ENCODE results near the gene RNF169. TPM values are rescaled to one million over a fixed set of nuclear protein-coding genes. Genes with fewer than 3 reads are reported as not detected.

The RNF169 gene
- 10 to 100 TPM; 10.3 to 11.6 TPM for total RNA-seq
- long read RNA-seq, partial matches to known transcripts, result 0 of 5 reads
- long read RNA-seq, other reads (novel, unspliced or antisense), result 5 of 5 reads

GRCh38 chr11:74748211-74749126, at the start of gene RNF169:
Gene RNF169, plus strand, starts transcription at chr11:74748849. Its CDS starts 32 bp downstream, at chr11:74748881.
- ATAC-seq, result peak; percentile 100

GRCh38 chr11:74699615-74700396, 48.8 kb upstream of the RNF169 start:
- ATAC-seq, result no peak
- DNase-seq, result no peak
- intact Hi-C loops (cut with DNase I), result no loop called here

More at GRCh38 chr11:74748211-74749126, at the start of gene RNF169:
- intact Hi-C loops (cut with DNase I), result no loop called here
- peak; percentile 95 for DNase-seq

GRCh38 chr11:74701351-74701750, 47.3 kb upstream of the RNF169 start:
- intact Hi-C loops (cut with DNase I), result no loop called here
- DNase-seq (no peak), ATAC-seq (no peak)

- ATAC-seq (peak; percentile 59 to 72), DNase-seq (peak; percentile 61)
- intact Hi-C loops (cut with DNase I), result no loop called here
Observed at GRCh38 chr11:74702383-74703007, 46.2 kb upstream of the RNF169 start.

- ATAC-seq, result no peak
- intact Hi-C loops (cut with DNase I), result no loop called here
- no peak for DNase-seq
Observed at GRCh38 chr11:74703211-74703610, 45.4 kb upstream of the RNF169 start.

- intact Hi-C loops (cut with DNase I), result no loop called here
- ATAC-seq (no peak), DNase-seq (no peak)
Observed at GRCh38 chr11:74707182-74707581, 41.5 kb upstream of the RNF169 start.

- intact Hi-C loops (cut with DNase I), result no loop called here
- no peak for ATAC-seq
- no peak for DNase-seq
Observed at GRCh38 chr11:74707602-74708510, 40.8 kb upstream of the RNF169 start.

- no peak for DNase-seq
Observed at GRCh38 chr11:74709175-74709574, 39.5 kb upstream of the RNF169 start.

GRCh38 chr11:74710281-74710938, 38.2 kb upstream of the RNF169 start:
- DNase-seq (no peak), ATAC-seq (peak; percentile 48 to 59)
- intact Hi-C loops (cut with DNase I), result no loop called here

More at GRCh38 chr11:74709175-74709574, 39.5 kb upstream of the RNF169 start:
- intact Hi-C loops (cut with DNase I), result no loop called here
- no peak for ATAC-seq

- no peak for ATAC-seq
- intact Hi-C loops (cut with DNase I), result no loop called here
- DNase-seq, result no peak
Observed at GRCh38 chr11:74713686-74714085, 35.0 kb upstream of the RNF169 start.

GRCh38 chr11:74714904-74715303, 33.7 kb upstream of the RNF169 start:
- DNase-seq (no peak), ATAC-seq (no peak)
- intact Hi-C loops (cut with DNase I), result no loop called here

- intact Hi-C loops (cut with DNase I), result no loop called here
- ATAC-seq (peak; percentile 25 to 60), DNase-seq (peak; percentile 21)
Observed at GRCh38 chr11:74717221-74717969, 31.3 kb upstream of the RNF169 start.

GRCh38 chr11:74719011-74719410, 29.6 kb upstream of the RNF169 start:
- intact Hi-C loops (cut with DNase I), result no loop called here

GRCh38 chr11:74720596-74721478, 27.8 kb upstream of the RNF169 start:
- peak; percentile 83 for DNase-seq
- peak; percentile 89 to 91 for ATAC-seq
- intact Hi-C loops (cut with DNase I), result loop anchor here in 1 of 2 donors (10.0 kb wide), 1 partner anchor 86 kb away; no protein-coding TSS in a partner anchor

More at GRCh38 chr11:74719011-74719410, 29.6 kb upstream of the RNF169 start:
- DNase-seq (no peak), ATAC-seq (no peak)

GRCh38 chr11:74721479-74721835, 27.2 kb upstream of the RNF169 start:
- intact Hi-C loops (cut with DNase I), result loop anchor here in 1 of 2 donors (10.0 kb wide), 1 partner anchor 87 kb away; no protein-coding TSS in a partner anchor
- ATAC-seq (peak; percentile 8 to 18), DNase-seq (no peak)

- ATAC-seq (no peak), DNase-seq (no peak)
- intact Hi-C loops (cut with DNase I), result loop anchor here in 1 of 2 donors (10.0 kb wide), 1 partner anchor 89 kb away; no protein-coding TSS in a partner anchor
Observed at GRCh38 chr11:74723511-74723910, 25.1 kb upstream of the RNF169 start.

All from left cardiac atrium (tissue), 4 donors.